A172 (cell line): ENCODE measurements around the gene CXXC4. TPM values are rescaled to one million over a fixed set of nuclear protein-coding genes. Genes with fewer than 3 reads are reported as not detected.

Source experiments
- DNase-seq: peaks from one replicate; pipeline ENCODE4 v3.0.0-alpha.2; 2015; ENCODE audit warnings: low spot score
- total RNA-seq: library from RNA; depleted of rRNA; stranded (reverse); fragments of >200 nt; shearing (Covaris generic); gene quantifications from 2 replicates; pipeline ENCODE4 v1.2.3, GENCODE V29; 2014

Gene CXXC4
- total RNA-seq, 1 experiment from 2014 or later = 0.28 TPM

- no peak for DNase-seq
Measured at GRCh38 chr4:104489731-104490095, 5.0 kb downstream of the CXXC4 start.

GRCh38 chr4:104488151-104488550, 6.5 kb downstream of the CXXC4 start:
- DNase-seq = no peak

- no peak for DNase-seq
Measured at GRCh38 chr4:104486716-104487504, 7.8 kb downstream of the CXXC4 start.

- DNase-seq = no peak
Measured at GRCh38 chr4:104475652-104476051, 19.0 kb downstream of the CXXC4 start.

- DNase-seq = no peak
Measured at GRCh38 chr4:104472766-104473165, 21.9 kb downstream of the CXXC4 start.

GRCh38 chr4:104470770-104471169, 23.9 kb downstream of the CXXC4 start:
- no peak for DNase-seq

- DNase-seq = no peak
Measured at GRCh38 chr4:104469794-104470193, 24.9 kb downstream of the CXXC4 start.

- DNase-seq = no peak
Measured at GRCh38 chr4:104465619-104466018, 29.1 kb downstream of the CXXC4 start.

GRCh38 chr4:104465201-104465600, 29.5 kb downstream of the CXXC4 start:
- DNase-seq = no peak

GRCh38 chr4:104462641-104463040, 32.1 kb downstream of the CXXC4 start:
- DNase-seq = no peak

GRCh38 chr4:104457308-104457981, 37.2 kb downstream of the CXXC4 start:
- no peak for DNase-seq

GRCh38 chr4:104451573-104451972, 43.1 kb downstream of the CXXC4 start:
- DNase-seq = no peak

- no peak for DNase-seq
Measured at GRCh38 chr4:104449537-104449936, 45.2 kb downstream of the CXXC4 start.

- DNase-seq = no peak
Measured at GRCh38 chr4:104447294-104447693, 47.4 kb downstream of the CXXC4 start.

- DNase-seq = no peak
Measured at GRCh38 chr4:104446431-104447278, 48.0 kb downstream of the CXXC4 start.

GRCh38 chr4:104444685-104445084, 50.0 kb downstream of the CXXC4 start:
- no peak for DNase-seq

- no peak for DNase-seq
Measured at GRCh38 chr4:104436542-104436941, 58.2 kb downstream of the CXXC4 start.

- no peak for DNase-seq
Measured at GRCh38 chr4:104429150-104429741, 65.4 kb downstream of the CXXC4 start.

- no peak for DNase-seq
Measured at GRCh38 chr4:104425948-104426347, 68.7 kb downstream of the CXXC4 start.

- no peak for DNase-seq
Measured at GRCh38 chr4:104424989-104425388, 69.7 kb downstream of the CXXC4 start.

- DNase-seq = no peak
Measured at GRCh38 chr4:104424475-104424941, 70.2 kb downstream of the CXXC4 start.

- peak; percentile 15 for DNase-seq
Measured at GRCh38 chr4:104421566-104421965, 73.1 kb downstream of the CXXC4 start.
